Body of pancreas (tissue), 4 donors: ENCODE measurements around the gene ALOX12.

Experiments used
- CTCF ChIP-seq, 7 experiments: fragments of 450-650 bp in 4 of 7; fragments of 200-600 bp in 3 of 7; sonication (generic) in 3 of 7; IDR thresholded peaks; one replicate each; pipeline ENCODE4 v1.5.1; 2016 to 2019; ENCODE audit warnings: antibody characterized with exemption in 7 of 7
- POLR2A ChIP-seq, 3 donors: fragments of 450-650 bp; IDR thresholded peaks; one replicate each; pipeline ENCODE4 v1.6.1; 2016; ENCODE audit warnings: antibody characterized with exemption in 3 of 3, mild to moderate bottlenecking in 2 of 3

- TF ChIP-seq CTCF (IDR thresholded peaks at IDR 0.05) = no peak
- no peak for TF ChIP-seq POLR2A (IDR thresholded peaks at IDR 0.05)
Observed at GRCh38 chr17:6981426-6981825, 14.4 kb upstream of the ALOX12 start.
